Muscle of back (tissue), 13 donors: Measurements from ENCODE around the gene CRBN. TPM values are rescaled to one million over a fixed set of nuclear protein-coding genes. Genes with fewer than 3 reads are reported as not detected.
A peak's percentile ranks its signal among the peaks of the same experiment; 100 is the strongest.

Experiments used
- DNase-seq, 3 donors: peaks; one replicate each; pipeline versions ENCODE4 v3.0.0 to v3.0.0-alpha.2; 2013
- long read RNA-seq, 9 donors: transcript quantifications; one replicate each; lab custom pipeline, GENCODE V29; 2026
- polyA plus RNA-seq, 10 donors: library from polyadenylated mRNA; unstranded; fragments of 120-200 nt; gene quantifications; one replicate each; pipeline ENCODE4 v1.2.1, GENCODE V29; 2013; ENCODE audit not compliant: insufficient read length in 10 of 10

Gene CRBN
- 10 to 100 TPM; 32.1 to 49.7 (median 41.1) TPM for polyA plus RNA-seq
- long read RNA-seq, donor 1, transcript CRBN-201 (11 exons, 2,206 nt), result major isoform, 5 of 16 reads
- long read RNA-seq, donor 1, partial matches to known transcripts, result 5 of 16 reads
- long read RNA-seq, donor 1, other reads (novel, unspliced or antisense), result 0 of 16 reads
- long read RNA-seq, donor 2, partial matches to known transcripts, result 12 of 17 reads
- long read RNA-seq, donor 2, other reads (novel, unspliced or antisense), result 0 of 17 reads
- long read RNA-seq, donor 3, result 0 reads
- long read RNA-seq, donor 4, transcript CRBN-201 (11 exons, 2,206 nt), result major isoform, 8 of 9 reads
- long read RNA-seq, donor 4, partial matches to known transcripts, result 0 of 9 reads
- long read RNA-seq, donor 4, other reads (novel, unspliced or antisense), result 0 of 9 reads
- long read RNA-seq, donor 5, partial matches to known transcripts, result 0 of 11 reads
- long read RNA-seq, donor 5, other reads (novel, unspliced or antisense), result 0 of 11 reads
- long read RNA-seq, donor 6, partial matches to known transcripts, result 0 of 9 reads
- long read RNA-seq, donor 6, other reads (novel, unspliced or antisense), result 0 of 9 reads
- long read RNA-seq, donor 7, full-length matches to known transcripts, result 8 of 8 reads
- long read RNA-seq, donor 7, partial matches to known transcripts, result 0 of 8 reads
- long read RNA-seq, donor 7, other reads (novel, unspliced or antisense), result 0 of 8 reads
- long read RNA-seq, donor 8, transcript CRBN-201 (11 exons, 2,206 nt), result major isoform, 6 of 9 reads
- long read RNA-seq, donor 8, partial matches to known transcripts, result 0 of 9 reads
- long read RNA-seq, donor 8, other reads (novel, unspliced or antisense), result 0 of 9 reads
- long read RNA-seq, donor 9, partial matches to known transcripts, result 0 of 2 reads
- long read RNA-seq, donor 9, other reads (novel, unspliced or antisense), result 0 of 2 reads

GRCh38 chr3:3179407-3180094 is at the start of gene CRBN:
TSS of gene CRBN (minus strand) at chr3:3179691. CDS start at chr3:3179687, 4 bp downstream.
- peak; percentile 84 to 96 (median 94) for DNase-seq

GRCh38 chr3:3227640-3228039 is 48.1 kb upstream of the CRBN start:
- DNase-seq, result peak in 2 of 3 donors; percentile 5 to 29

- no peak for DNase-seq
Measured at GRCh38 chr3:3221528-3221927, 42.0 kb upstream of the CRBN start.

GRCh38 chr3:3216401-3216800 is 36.9 kb upstream of the CRBN start:
- DNase-seq, result no peak

GRCh38 chr3:3212781-3213440 is 33.4 kb upstream of the CRBN start:
- DNase-seq, result peak in 2 of 3 donors; percentile 19 to 34

- peak in 1 of 3 donors; percentile 12 for DNase-seq
Measured at GRCh38 chr3:3209714-3210113, 30.2 kb upstream of the CRBN start.

- no peak for DNase-seq
Measured at GRCh38 chr3:3209057-3209456, 29.6 kb upstream of the CRBN start.

- no peak for DNase-seq
Measured at GRCh38 chr3:3201611-3202010, 22.1 kb upstream of the CRBN start.

- peak; percentile 69 to 83 (median 75) for DNase-seq
Measured at GRCh38 chr3:3200632-3201212, 21.2 kb upstream of the CRBN start.

GRCh38 chr3:3199306-3199705 is 19.8 kb upstream of the CRBN start:
- DNase-seq, result no peak

GRCh38 chr3:3196148-3196861 is 16.8 kb upstream of the CRBN start:
- DNase-seq, result peak in 1 of 3 donors; percentile 14

- DNase-seq, result no peak
Measured at GRCh38 chr3:3194861-3195260, 15.4 kb upstream of the CRBN start.

- DNase-seq, result no peak
Measured at GRCh38 chr3:3192286-3192675, 12.8 kb upstream of the CRBN start.

- DNase-seq, result no peak
Measured at GRCh38 chr3:3191675-3192285, 12.3 kb upstream of the CRBN start.

GRCh38 chr3:3189961-3190360 is 10.5 kb upstream of the CRBN start:
- DNase-seq, result no peak

GRCh38 chr3:3189102-3189727 is 9.7 kb upstream of the CRBN start:
- peak in 1 of 3 donors; percentile 29 for DNase-seq

- DNase-seq, result no peak
Measured at GRCh38 chr3:3184876-3185275, 5.4 kb upstream of the CRBN start.

GRCh38 chr3:3180456-3180855 is 965 bp upstream of the CRBN start:
- DNase-seq, result no peak
